Endothelial cell of umbilical vein (primary cell): Measurements from ENCODE around the gene USH1G. TPM values are rescaled to one million over a fixed set of nuclear protein-coding genes. Genes with fewer than 3 reads are reported as not detected.

Source experiments
- BruUV-seq: library from RNA; stranded (reverse); fragments of 400-500 nt; replicated peaks from 2 replicates; lab custom pipeline; 2021; lab: Mats Ljungman, UMichigan
- CTCF ChIA-PET: fragments of 300-600, 350-600 bp; sonication (Branson Sonifier 250); formaldehyde crosslinking; loops from one replicate; lab custom pipeline; 2021; ENCODE audit warnings: antibody characterized with exemption, inconsistent platforms; lab: Charles Lee
- POLR2A ChIA-PET: fragments of 300-600, 350-600 bp; sonication (Branson Sonifier 250); formaldehyde crosslinking; loops from one replicate; lab custom pipeline; 2021; ENCODE audit warnings: antibody characterized with exemption, inconsistent platforms; lab: Charles Lee
- DNase-seq: peaks from one replicate; pipeline ENCODE4 v3.0.0-alpha.2; 2011; ENCODE audit warnings: low read depth, low spot score
- FAIRE-seq: peaks from 2 replicates; lab custom pipeline; 2011; peaks lifted over from hg19 to GRCh38; lab: Jason Lieb, UNC
- H2AFZ ChIP-seq: 2 replicates; pipeline ENCODE4 v1.6.0; 2012; ENCODE audit warnings: low read depth, low read length, control low read depth, inconsistent platforms
- H3K27ac ChIP-seq: 2 replicates; pipeline ENCODE4 v1.5.1; 2011; ENCODE audit warnings: low read depth, mild to moderate bottlenecking, control low read depth, low read length, moderate library complexity; ENCODE audit not compliant: insufficient read depth
- H3K27me3 ChIP-seq, 2 experiments: 2 replicates each; pipeline versions ENCODE4 v1.6.0 to v1.6.1; 2011; ENCODE audit warnings: low read length in 2 of 2, mixed read lengths in 1 of 2; ENCODE audit not compliant: control insufficient read depth in 2 of 2, insufficient read depth in 2 of 2
- H3K36me3 ChIP-seq, 2 experiments: 2 replicates in 1 of 2; 3 replicates in 1 of 2; pipeline ENCODE4 v1.5.1; 2011; ENCODE audit warnings: low read length in 2 of 2, mild to moderate bottlenecking in 1 of 2, moderate library complexity in 1 of 2; ENCODE audit not compliant: control insufficient read depth in 2 of 2, insufficient read depth in 2 of 2; ENCODE audit errors: extremely low read depth in 1 of 2
- H3K4me1 ChIP-seq: 3 replicates; pipeline ENCODE4 v1.5.1; 2011; ENCODE audit warnings: mild to moderate bottlenecking, low read length; ENCODE audit not compliant: control insufficient read depth, insufficient read depth; ENCODE audit errors: extremely low read depth
- H3K4me2 ChIP-seq: 2 replicates; pipeline ENCODE4 v1.6.1; 2011; ENCODE audit warnings: low read length, control low read depth, mixed read lengths; ENCODE audit not compliant: insufficient read depth
- H3K4me3 ChIP-seq, 3 experiments: fragments of 200-600 bp in 1 of 3; sonication (generic), shearing (Covaris generic) in 1 of 3; replicated peaks in 1 of 3; 2 replicates each; pipeline ENCODE4 v1.5.1; 2011 to 2016; ENCODE audit warnings: control low read depth in 3 of 3, low read length in 3 of 3, mild to moderate bottlenecking in 2 of 3, inconsistent platforms in 1 of 3, low read depth in 1 of 3, moderate library complexity in 1 of 3; ENCODE audit not compliant: insufficient read depth in 1 of 3
- H3K79me2 ChIP-seq: 2 replicates; pipeline ENCODE4 v1.6.0; 2012; ENCODE audit warnings: low read length, inconsistent platforms; ENCODE audit not compliant: control insufficient read depth, insufficient read depth
- H3K9ac ChIP-seq: replicated peaks from 2 replicates; pipeline ENCODE3; 2011; ENCODE audit warnings: low read length, control low read depth; ENCODE audit not compliant: insufficient read depth; ENCODE audit errors: extremely low read depth
- H3K9me1 ChIP-seq: replicated peaks from 3 replicates; pipeline ENCODE4 v1.6.0; 2011; ENCODE audit warnings: mild to moderate bottlenecking, low read length; ENCODE audit not compliant: control insufficient read depth, insufficient read depth; ENCODE audit errors: extremely low read depth
- H3K9me3 ChIP-seq: replicated peaks from 2 replicates; pipeline ENCODE4 v1.5.1; 2012; ENCODE audit warnings: low read length, inconsistent platforms; ENCODE audit not compliant: control insufficient read depth, insufficient read depth
- H4K20me1 ChIP-seq: replicated peaks from 2 replicates; pipeline ENCODE3; 2011; ENCODE audit warnings: mild to moderate bottlenecking, low read length; ENCODE audit not compliant: control insufficient read depth, insufficient read depth; ENCODE audit errors: extremely low read depth
- CTCF ChIP-seq, 2 donors: IDR thresholded peaks; 1 replicate in 1 of 2; 2 replicates in 1 of 2; pipeline ENCODE4 v1.5.1; 2011; ENCODE audit warnings: low read length in 2 of 2, mild to moderate bottlenecking in 2 of 2, moderate library complexity in 2 of 2, control low read depth in 1 of 2, inconsistent platforms in 1 of 2, low read depth in 1 of 2; ENCODE audit not compliant: insufficient read depth in 1 of 2; ENCODE audit errors: extremely low read depth in 1 of 2
- EZH2 ChIP-seq: IDR thresholded peaks from 2 replicates; pipeline ENCODE4 v1.6.1; 2012; ENCODE audit warnings: borderline replicate concordance, low read depth, mild to moderate bottlenecking, moderate library complexity, low read length, inconsistent platforms; ENCODE audit not compliant: severe bottlenecking
- FOS ChIP-seq: IDR thresholded peaks from 2 replicates; pipeline ENCODE4 v1.6.1; 2011; ENCODE audit warnings: mild to moderate bottlenecking, low read length, moderate library complexity, borderline replicate concordance; ENCODE audit not compliant: insufficient read depth
- GATA2 ChIP-seq: IDR thresholded peaks from 2 replicates; pipeline ENCODE4 v1.7.0; 2011; ENCODE audit warnings: low read depth, mild to moderate bottlenecking, moderate library complexity, mixed read lengths, low read length; ENCODE audit not compliant: insufficient read length, insufficient read depth
- JUN ChIP-seq: IDR thresholded peaks from 2 replicates; pipeline ENCODE4 v1.6.1; 2011; ENCODE audit warnings: borderline replicate concordance, low read depth; ENCODE audit not compliant: insufficient read length, insufficient read depth
- MAX ChIP-seq: IDR thresholded peaks from 2 replicates; pipeline ENCODE4 v1.6.1; 2011; ENCODE audit not compliant: insufficient read depth, insufficient read length
- MYC ChIP-seq: IDR thresholded peaks from one replicate; pipeline ENCODE4 v1.6.1; 2011; ENCODE audit warnings: mild to moderate bottlenecking, low read depth, low read length
- POLR2A ChIP-seq: IDR thresholded peaks from 2 replicates; pipeline ENCODE4 v1.6.1; 2012; ENCODE audit warnings: low read depth, mild to moderate bottlenecking, control low read depth, low read length
- POLR2AphosphoS5 ChIP-seq: IDR thresholded peaks from 2 replicates; pipeline ENCODE4 v1.6.1; 2012; ENCODE audit warnings: low read depth, mild to moderate bottlenecking, control low read depth, low read length, moderate library complexity; ENCODE audit not compliant: insufficient read depth
- dilution Hi-C: fragments of 300-500 bp; cut with MboI; formaldehyde crosslinking; loops from one replicate; pipeline ENCODE4 v1.15.0; 2019; ENCODE audit warnings: low sequenced_read_pairs; ENCODE audit not compliant: extremely low pct_ligation_motif_present
- intact Hi-C: fragments of 100-400 bp; cut with micrococcal nuclease; formaldehyde crosslinking; loops from one replicate; pipeline ENCODE4 v1.10.0; 2022
- polyA plus RNA-seq, 4 experiments: library from polyadenylated mRNA; depleted of rRNA in 3 of 4; stranded (reverse) in 3 of 4; unstranded in 1 of 4; fragments of >200 nt; gene quantifications; 2 replicates each; pipeline versions ENCODE4 v1.2.1 to v1.2.3, GENCODE V29; 2011 to 2012; ENCODE audit warnings: missing spikeins in 1 of 4
- total RNA-seq: library from RNA; stranded (reverse); gene quantifications from 2 replicates; pipeline ENCODE4 v1.2.3, GENCODE V29; 2021

USH1G gene
- total and polyA plus RNA-seq, 2 donors (not counting 3 experiments of a cell fraction or from before 2014, with no cell fraction given) = not detected

GRCh38 chr17:74883241-74883745, 39.8 kb downstream of the USH1G start:
- dilution Hi-C loops = no loop called here
- Histone ChIP-seq H3K9me1 (no peaks in the 10 kb centered on the region), H3K4me2 (no peak overlapping the region), H3K79me2 (no peaks in the 10 kb centered on the region), H3K9ac (no peak overlapping the region), H3K27me3 (no peaks in the 10 kb centered on the region), H3K36me3 (no peaks in the 10 kb centered on the region), H3K27ac (no peak overlapping the region), H3K4me1 (no peaks in the 10 kb centered on the region), H2AFZ (no peak overlapping the region), H3K4me3 (no peak overlapping the region), H3K9me3 (no peaks in the 10 kb centered on the region), H4K20me1 (no peaks in the 10 kb centered on the region)
- FAIRE-seq (no peak), DNase-seq (no peak)
- intact Hi-C loops = no loop called here
- no peak for TF ChIP-seq MYC
- no peak for TF ChIP-seq FOS
- no peak for TF ChIP-seq GATA2
- TF ChIP-seq MAX = no peak
- no peak for TF ChIP-seq JUN
- no peak for TF ChIP-seq EZH2
- TF ChIP-seq POLR2A = no peak
- no peak for TF ChIP-seq CTCF (IDR thresholded peaks at IDR 0.05; ENCODE audit: extremely low read depth in 1 of 2, insufficient read depth in 1 of 2, low read depth in 1 of 2, low read length in 2 of 2)
- no peak for TF ChIP-seq POLR2AphosphoS5
- ChIA-PET POLR2A (no interaction called here), CTCF (no interaction called here)
- BruUV-seq = no TSS peak
